Right lobe of liver (tissue), 4 donors: ENCODE results near the gene KDM8.

Source experiments
- CTCF ChIP-seq, 4 donors: fragments of 200-600 bp in 3 of 4; fragments of 450-650 bp in 1 of 4; IDR thresholded peaks; one replicate each; pipeline versions ENCODE4 v1.5.1 to v1.8.0; 2016 to 2022; ENCODE audit warnings: antibody characterized with exemption in 4 of 4, mild to moderate bottlenecking in 2 of 4
- POLR2A ChIP-seq: fragments of 450-650 bp; IDR thresholded peaks from one replicate; pipeline ENCODE4 v1.6.1; 2017; ENCODE audit warnings: antibody characterized with exemption, mild to moderate bottlenecking
- donor health status: DM: no; HTN: no; CAD: no.
- donor health status: DM: no; HTN: no; CAD: no.
- donor health status: DM: no; HTN: yes; CAD: no.

- TF ChIP-seq CTCF (IDR thresholded peaks at IDR 0.05) (no peak), POLR2A (no peak)
Observed at GRCh38 chr16:27248036-27248435, 44.7 kb downstream of the KDM8 start.
